ENCODE measurements around the gene ADAT3. TPM values are rescaled to one million over a fixed set of nuclear protein-coding genes. Genes with fewer than 3 reads are reported as not detected.

The ADAT3 gene
- total RNA-seq, 4 donors from 2014 or later = 4.7 to 20.4 (median 11.1) TPM

DNA sequence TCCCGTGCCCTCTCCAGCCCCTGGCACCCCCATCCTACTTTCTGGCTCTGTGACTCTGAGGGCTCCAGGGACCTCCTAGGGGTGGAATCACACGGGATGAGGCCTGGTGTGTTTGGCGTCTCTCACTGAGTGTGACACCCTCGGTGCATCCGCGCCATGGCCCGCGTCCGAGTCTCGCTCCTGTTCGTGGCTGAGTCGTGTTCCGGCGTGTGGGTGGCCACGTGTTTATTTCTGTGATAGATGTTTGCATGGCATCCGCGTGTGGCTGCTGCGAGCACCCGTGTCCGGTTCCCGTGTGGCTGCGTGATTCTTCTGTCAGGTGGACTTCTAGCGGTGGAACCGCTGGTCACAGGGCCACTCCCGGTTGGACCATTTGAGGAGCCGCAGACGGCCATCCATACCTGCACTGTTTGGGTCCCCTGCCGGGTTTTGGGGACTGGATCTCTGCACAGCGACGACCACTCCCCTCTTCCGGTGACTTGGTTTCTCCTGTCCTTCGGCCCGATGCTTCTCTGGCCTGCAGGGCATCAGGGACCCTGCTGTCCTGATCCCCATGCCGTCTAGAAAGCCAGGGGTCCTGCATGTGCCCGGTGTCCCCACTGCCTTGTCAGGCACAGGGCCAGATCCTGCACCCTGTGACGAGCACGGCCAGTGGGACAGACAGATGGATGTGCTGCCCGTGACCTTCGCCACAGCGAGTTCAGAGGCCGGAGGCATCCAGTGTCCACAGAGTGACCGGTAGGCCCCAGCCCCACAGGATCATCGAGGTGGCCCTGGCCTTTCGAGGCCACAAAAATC lies 44.3 kb downstream of the ADAT3 start:
- Histone ChIP-seq H3K4me1 (peaks cover 0 to 26% (median 5%) of the 10 kb centered on the region in 3 donors), H3K9me3 (no peaks in the 10 kb centered on the region), H3K4me3 (no peak overlapping the region), H3K27me3 (no peaks in the 10 kb centered on the region), H3K36me3 (peaks cover 0 to 48% (median 4%) of the 10 kb centered on the region in 3 donors), H3K27ac (no peak overlapping the region)
- intact Hi-C loops (cut with DNase I) = loop anchor here (10.0 kb wide), 1 partner anchor 185 kb away; no protein-coding TSS in a partner anchor
- TF ChIP-seq POLR2A (IDR thresholded peaks at IDR 0.05) (no peak), CTCF (IDR thresholded peaks at IDR 0.05) (no peak)
- DNase-seq = no peak
- WGBS, 2 donors = 87 to 93% methylated on average over 40 to 44 of the region's 44 CpGs

- Histone ChIP-seq H3K36me3 (peaks cover 0 to 48% (median 4%) of the 10 kb centered on the region in 3 donors), H3K4me3 (no peak overlapping the region), H3K27me3 (no peaks in the 10 kb centered on the region), H3K4me1 (peaks cover 0 to 23% (median 0%) of the 10 kb centered on the region in 3 donors), H3K27ac (no peak overlapping the region), H3K9me3 (no peaks in the 10 kb centered on the region)
- TF ChIP-seq CTCF (IDR thresholded peaks at IDR 0.05) = no peak
- TF ChIP-seq POLR2A (IDR thresholded peaks at IDR 0.05) = no peak
- 94 to 100% methylated on average over 1 to 6 of the region's 16 CpGs for WGBS, 2 donors
- no peak for DNase-seq
- intact Hi-C loops (cut with DNase I) = loop anchor here (10.0 kb wide), 1 partner anchor 184 kb away; no protein-coding TSS in a partner anchor
Measured at GRCh38 chr19:1950640-1951039, 45.4 kb downstream of the ADAT3 start.

GRCh38 chr19:1952635-1953034 lies 47.4 kb downstream of the ADAT3 start:
- peaks cover 0 to 13% (median 0%) of the 10 kb centered on the region in 3 donors for H3K4me1 ChIP-seq
- H3K36me3 ChIP-seq = peaks cover 0 to 57% (median 4%) of the 10 kb centered on the region in 3 donors
- intact Hi-C loops (cut with DNase I) = loop anchor here (10.0 kb wide), 1 partner anchor 182 kb away; no protein-coding TSS in a partner anchor
- no peak overlapping the region for H3K27ac ChIP-seq
- no peak for DNase-seq
- 83 to 86% methylated on average over 8 to 21 of the region's 21 CpGs for WGBS, 2 donors
- no peak overlapping the region for H3K4me3 ChIP-seq
- H3K9me3 ChIP-seq = no peaks in the 10 kb centered on the region
- H3K27me3 ChIP-seq = no peaks in the 10 kb centered on the region
- no peak for TF ChIP-seq POLR2A (IDR thresholded peaks at IDR 0.05)

GRCh38 chr19:1953037-1953436 lies 47.8 kb downstream of the ADAT3 start:
- Histone ChIP-seq H3K9me3 (no peaks in the 10 kb centered on the region), H3K27ac (no peak overlapping the region), H3K36me3 (peaks cover 0 to 57% (median 4%) of the 10 kb centered on the region in 3 donors), H3K4me1 (peaks cover 0 to 9% (median 0%) of the 10 kb centered on the region in 3 donors), H3K4me3 (no peak overlapping the region), H3K27me3 (no peaks in the 10 kb centered on the region)
- 87 to 97% methylated on average over 9 to 10 of the region's 19 CpGs for whole genome bisulfite sequencing, 2 donors
- intact Hi-C loops (cut with DNase I) = loop anchor here (10.0 kb wide), 1 partner anchor 182 kb away; no protein-coding TSS in a partner anchor
- no peak for TF ChIP-seq CTCF (IDR thresholded peaks at IDR 0.05)
- no peak for TF ChIP-seq POLR2A (IDR thresholded peaks at IDR 0.05)
- DNase-seq = no peak

DNA sequence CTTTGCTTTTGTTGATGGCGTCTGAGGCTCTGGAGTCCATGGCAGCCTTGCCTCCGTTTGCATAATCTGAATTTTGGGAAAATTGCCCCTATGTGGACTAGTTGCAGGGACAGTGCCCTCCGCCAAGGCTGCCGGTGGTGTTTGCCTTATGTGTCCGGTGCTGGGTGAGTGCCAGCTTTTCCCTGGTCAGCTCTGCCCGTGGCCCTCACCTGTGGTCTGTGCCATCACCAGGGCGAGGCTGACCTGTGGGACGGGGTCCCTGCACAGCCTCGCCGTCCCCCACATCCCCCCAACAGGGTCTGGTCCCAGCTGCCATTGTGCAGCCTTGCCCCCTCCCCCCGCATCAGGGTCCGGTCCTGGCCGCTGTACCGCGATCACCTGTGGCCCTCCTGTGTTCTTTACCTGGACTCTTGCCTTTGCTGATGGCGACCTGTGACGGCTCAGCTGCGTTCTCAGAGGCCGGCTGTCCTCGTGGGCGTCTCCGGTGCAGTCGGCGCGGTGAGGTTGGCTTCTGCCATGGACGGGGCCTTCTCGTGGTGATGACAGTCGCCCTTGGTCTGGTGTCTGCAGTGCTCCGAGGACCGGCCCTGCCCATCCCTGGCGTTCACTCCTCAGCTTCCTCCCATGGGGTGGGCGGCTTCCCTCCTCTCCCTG lies 48.4 kb downstream of the ADAT3 start:
- DNase-seq = no peak
- 84 to 89% methylated on average over 5 to 7 of the region's 32 CpGs for WGBS, 2 donors
- peaks cover 0 to 57% (median 4%) of the 10 kb centered on the region in 3 donors for H3K36me3 ChIP-seq
- no peak overlapping the region for H3K4me3 ChIP-seq
- peaks cover 0 to 8% (median 0%) of the 10 kb centered on the region in 3 donors for H3K4me1 ChIP-seq
- H3K9me3 ChIP-seq = no peaks in the 10 kb centered on the region
- TF ChIP-seq CTCF (IDR thresholded peaks at IDR 0.05) (no peak), POLR2A (IDR thresholded peaks at IDR 0.05) (no peak)
- no peak overlapping the region for H3K27ac ChIP-seq
- no peaks in the 10 kb centered on the region for H3K27me3 ChIP-seq
- intact Hi-C loops (cut with DNase I) = loop anchor here (10.0 kb wide), 1 partner anchor 181 kb away; no protein-coding TSS in a partner anchor

All from esophagus squamous epithelium (tissue), 5 donors.